Activated CD4-positive, alpha-beta T cell treated with anti-CD3 and anti-CD28 coated beads for 1 hour (primary cell): Measurements from ENCODE around the gene PPRC1.

ENCODE experiments used
- DNase-seq: peaks from one replicate; pipeline ENCODE4 v3.0.0-alpha.2; 2020

The PPRC1 gene

DNA sequence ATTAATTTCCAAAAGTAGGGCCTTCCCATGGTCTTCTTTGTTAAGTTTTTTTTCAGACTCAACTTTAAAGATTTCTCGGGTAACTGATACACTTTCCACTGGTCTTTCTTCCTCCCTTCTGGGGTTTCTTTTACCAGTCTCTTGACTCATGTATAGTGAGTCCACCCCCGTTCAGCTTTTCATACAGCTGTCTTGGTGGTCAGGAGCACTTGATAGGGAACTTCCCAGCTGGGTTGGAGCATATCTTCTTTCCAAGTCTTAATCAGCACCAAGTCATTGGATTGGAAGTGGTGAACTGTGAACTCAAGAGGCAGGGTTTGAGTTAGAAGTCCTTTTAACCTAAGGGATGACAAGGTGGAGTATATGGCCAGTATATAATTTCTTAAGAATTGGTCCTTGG is 64.1 kb downstream of the PPRC1 start:
- DNase-seq, result no peak

DNA sequence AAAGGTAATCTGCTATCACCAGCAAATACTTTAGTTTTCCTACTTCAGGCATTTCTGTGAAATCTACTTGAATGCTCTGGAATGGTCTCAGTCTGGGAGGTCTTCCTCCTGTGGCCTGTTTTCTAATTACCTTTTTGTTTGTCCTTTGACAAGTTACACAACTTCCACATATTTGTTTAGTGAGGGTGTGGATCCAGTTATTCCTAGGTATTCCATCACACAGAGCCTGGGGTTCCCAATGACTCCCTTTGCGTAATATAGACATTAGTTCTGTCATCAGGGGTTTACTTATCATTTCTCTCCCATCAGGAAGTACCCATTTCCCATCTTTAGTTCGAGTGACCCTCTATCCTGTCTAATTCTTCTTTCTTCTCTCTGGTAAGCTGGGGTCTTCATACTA is 65.2 kb downstream of the PPRC1 start:
- DNase-seq, result no peak
